ENCODE data around the gene CNBP. TPM values are rescaled to one million over a fixed set of nuclear protein-coding genes. Genes with fewer than 3 reads are reported as not detected.
A peak's percentile ranks its signal among the peaks of the same experiment; 100 is the strongest.

CNBP gene
- total and polyA plus RNA-seq, 2 of the 13 experiments (the other 11 are each of a cell fraction or from before 2014, with no cell fraction given), result 282 to 354 TPM

DNA sequence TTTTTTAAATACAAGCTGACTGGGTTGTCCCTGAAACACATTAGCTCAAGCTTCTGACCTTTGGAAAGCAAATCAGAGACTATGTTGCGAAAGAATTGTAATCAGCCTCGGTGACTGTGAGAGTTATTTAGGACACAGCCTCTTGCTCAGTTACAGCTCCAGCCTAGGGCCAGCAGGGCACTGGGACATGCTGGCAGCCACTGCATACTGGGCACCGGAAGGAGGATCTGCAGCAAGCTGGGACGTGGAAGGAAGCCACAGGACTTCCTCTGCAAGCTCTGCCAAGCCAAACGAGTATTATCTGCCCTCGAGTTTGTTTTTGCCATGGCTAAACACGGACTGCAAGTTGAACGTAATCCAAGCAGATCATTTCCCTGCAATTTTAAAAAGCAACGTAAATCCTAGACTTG, 41.3 kb upstream of the CNBP start (continued):
- TF ChIP-seq RARG (CRISPR knock-in tag; IDR thresholded peaks at IDR 0.05; ENCODE audit: low read depth), result no peak
- TF ChIP-seq, protein P1, sequence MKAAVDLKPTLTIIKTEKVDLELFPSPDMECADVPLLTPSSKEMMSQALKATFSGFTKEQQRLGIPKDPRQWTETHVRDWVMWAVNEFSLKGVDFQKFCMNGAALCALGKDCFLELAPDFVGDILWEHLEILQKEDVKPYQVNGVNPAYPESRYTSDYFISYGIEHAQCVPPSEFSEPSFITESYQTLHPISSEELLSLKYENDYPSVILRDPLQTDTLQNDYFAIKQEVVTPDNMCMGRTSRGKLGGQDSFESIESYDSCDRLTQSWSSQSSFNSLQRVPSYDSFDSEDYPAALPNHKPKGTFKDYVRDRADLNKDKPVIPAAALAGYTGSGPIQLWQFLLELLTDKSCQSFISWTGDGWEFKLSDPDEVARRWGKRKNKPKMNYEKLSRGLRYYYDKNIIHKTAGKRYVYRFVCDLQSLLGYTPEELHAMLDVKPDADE (CRISPR knock-in tag; IDR thresholded peaks at IDR 0.05), result no peak
- 0 out of 2 replicates have a peak, but pooled peaks have one; percentile 55 for TF ChIP-seq REPIN1 (CRISPR knock-in tag; IDR thresholded peaks at IDR 0.05; ENCODE audit: borderline replicate concordance, low read depth)
- TF ChIP-seq, protein P2, sequence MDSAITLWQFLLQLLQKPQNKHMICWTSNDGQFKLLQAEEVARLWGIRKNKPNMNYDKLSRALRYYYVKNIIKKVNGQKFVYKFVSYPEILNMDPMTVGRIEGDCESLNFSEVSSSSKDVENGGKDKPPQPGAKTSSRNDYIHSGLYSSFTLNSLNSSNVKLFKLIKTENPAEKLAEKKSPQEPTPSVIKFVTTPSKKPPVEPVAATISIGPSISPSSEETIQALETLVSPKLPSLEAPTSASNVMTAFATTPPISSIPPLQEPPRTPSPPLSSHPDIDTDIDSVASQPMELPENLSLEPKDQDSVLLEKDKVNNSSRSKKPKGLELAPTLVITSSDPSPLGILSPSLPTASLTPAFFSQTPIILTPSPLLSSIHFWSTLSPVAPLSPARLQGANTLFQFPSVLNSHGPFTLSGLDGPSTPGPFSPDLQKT (CRISPR knock-in tag; IDR thresholded peaks at IDR 0.05; ENCODE audit: borderline replicate concordance), result no peak
- TF ChIP-seq ZNF329 (CRISPR knock-in tag; IDR thresholded peaks at IDR 0.05; ENCODE audit: low read depth), result no peak
- TF ChIP-seq, protein P3, sequence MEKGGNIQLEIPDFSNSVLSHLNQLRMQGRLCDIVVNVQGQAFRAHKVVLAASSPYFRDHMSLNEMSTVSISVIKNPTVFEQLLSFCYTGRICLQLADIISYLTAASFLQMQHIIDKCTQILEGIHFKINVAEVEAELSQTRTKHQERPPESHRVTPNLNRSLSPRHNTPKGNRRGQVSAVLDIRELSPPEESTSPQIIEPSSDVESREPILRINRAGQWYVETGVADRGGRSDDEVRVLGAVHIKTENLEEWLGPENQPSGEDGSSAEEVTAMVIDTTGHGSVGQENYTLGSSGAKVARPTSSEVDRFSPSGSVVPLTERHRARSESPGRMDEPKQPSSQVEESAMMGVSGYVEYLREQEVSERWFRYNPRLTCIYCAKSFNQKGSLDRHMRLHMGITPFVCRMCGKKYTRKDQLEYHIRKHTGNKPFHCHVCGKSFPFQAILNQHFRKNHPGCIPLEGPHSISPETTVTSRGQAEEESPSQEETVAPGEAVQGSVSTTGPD (CRISPR knock-in tag; IDR thresholded peaks at IDR 0.05), result no peak
- no peak for TF ChIP-seq ZNF17 (CRISPR knock-in tag; IDR thresholded peaks at IDR 0.05)
- peak; percentile 8; the same call in 1 of the 2 replicates for TF ChIP-seq RAD21 (CRISPR knock-in tag; IDR thresholded peaks at IDR 0.05)
- TF ChIP-seq PHF20 (CRISPR knock-in tag; IDR thresholded peaks at IDR 0.05), result peak; percentile 58; the same call in 1 of the 2 replicates
- no peak for TF ChIP-seq SKI (IDR thresholded peaks at IDR 0.05; ENCODE audit: partially characterized antibody)
- TF ChIP-seq, protein P4, sequence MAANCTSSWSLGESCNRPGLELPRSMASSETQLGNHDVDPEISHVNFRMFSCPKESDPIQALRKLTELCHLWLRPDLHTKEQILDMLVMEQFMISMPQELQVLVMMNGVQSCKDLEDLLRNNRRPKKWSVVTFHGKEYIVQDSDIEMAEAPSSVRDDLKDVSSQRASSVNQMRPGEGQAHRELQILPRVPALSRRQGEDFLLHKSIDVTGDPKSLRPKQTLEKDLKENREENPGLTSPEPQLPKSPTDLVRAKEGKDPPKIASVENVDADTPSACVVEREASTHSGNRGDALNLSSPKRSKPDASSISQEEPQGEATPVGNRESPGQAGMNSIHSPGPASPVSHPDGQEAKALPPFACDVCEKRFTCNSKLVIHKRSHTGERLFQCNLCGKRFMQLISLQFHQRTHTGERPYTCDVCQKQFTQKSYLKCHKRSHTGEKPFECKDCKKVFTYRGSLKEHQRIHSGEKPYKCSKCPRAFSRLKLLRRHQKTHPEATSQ (CRISPR knock-in tag; IDR thresholded peaks at IDR 0.05; ENCODE audit: borderline replicate concordance), result 0 out of 2 replicates have a peak, but pooled peaks have one; percentile 50
- TF ChIP-seq ZNF746 (CRISPR knock-in tag; IDR thresholded peaks at IDR 0.05), result no peak
- TF ChIP-seq, protein P5, sequence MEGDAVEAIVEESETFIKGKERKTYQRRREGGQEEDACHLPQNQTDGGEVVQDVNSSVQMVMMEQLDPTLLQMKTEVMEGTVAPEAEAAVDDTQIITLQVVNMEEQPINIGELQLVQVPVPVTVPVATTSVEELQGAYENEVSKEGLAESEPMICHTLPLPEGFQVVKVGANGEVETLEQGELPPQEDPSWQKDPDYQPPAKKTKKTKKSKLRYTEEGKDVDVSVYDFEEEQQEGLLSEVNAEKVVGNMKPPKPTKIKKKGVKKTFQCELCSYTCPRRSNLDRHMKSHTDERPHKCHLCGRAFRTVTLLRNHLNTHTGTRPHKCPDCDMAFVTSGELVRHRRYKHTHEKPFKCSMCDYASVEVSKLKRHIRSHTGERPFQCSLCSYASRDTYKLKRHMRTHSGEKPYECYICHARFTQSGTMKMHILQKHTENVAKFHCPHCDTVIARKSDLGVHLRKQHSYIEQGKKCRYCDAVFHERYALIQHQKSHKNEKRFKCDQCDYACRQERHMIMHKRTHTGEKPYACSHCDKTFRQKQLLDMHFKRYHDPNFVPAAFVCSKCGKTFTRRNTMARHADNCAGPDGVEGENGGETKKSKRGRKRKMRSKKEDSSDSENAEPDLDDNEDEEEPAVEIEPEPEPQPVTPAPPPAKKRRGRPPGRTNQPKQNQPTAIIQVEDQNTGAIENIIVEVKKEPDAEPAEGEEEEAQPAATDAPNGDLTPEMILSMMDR (CRISPR knock-in tag; IDR thresholded peaks at IDR 0.05), result peak; percentile 26; the same call in 1 of the 2 replicates
- TF ChIP-seq NCOA1 (CRISPR knock-in tag; IDR thresholded peaks at IDR 0.05), result no peak
- no peak for TF ChIP-seq NFE2 (CRISPR knock-in tag; IDR thresholded peaks at IDR 0.05)
- TF ChIP-seq ZNF234 (CRISPR knock-in tag; conservative IDR thresholded peaks at IDR 0.05), result no peak
- TF ChIP-seq ERF (CRISPR knock-in tag; IDR thresholded peaks at IDR 0.05), result peak; percentile 34; the same call in 1 of the 2 replicates
- peak; percentile 28; the same call in 1 of the 2 replicates for TF ChIP-seq NR2C2 (CRISPR knock-in tag; IDR thresholded peaks at IDR 0.05; ENCODE audit: borderline replicate concordance)
- no peak for TF ChIP-seq ADNP (CRISPR knock-in tag; IDR thresholded peaks at IDR 0.05)
- no peak for TF ChIP-seq CENPX (CRISPR knock-in tag; IDR thresholded peaks at IDR 0.05)
- peak; percentile 72 for TF ChIP-seq FOXA3 (CRISPR knock-in tag; IDR thresholded peaks at IDR 0.05)
- TF ChIP-seq ZNF496 (CRISPR knock-in tag; IDR thresholded peaks at IDR 0.05; ENCODE audit: insufficient replicate concordance), result no peak
- no peak for TF ChIP-seq TMF1 (CRISPR knock-in tag; IDR thresholded peaks at IDR 0.05; ENCODE audit: low read depth)
- no peak for TF ChIP-seq KDM3A (CRISPR knock-in tag; IDR thresholded peaks at IDR 0.05; ENCODE audit: low read depth)
- peak; percentile 73 for TF ChIP-seq HOXA3 (CRISPR knock-in tag; IDR thresholded peaks at IDR 0.05)

Measured in HepG2 (cell line).